ENCODE measurements around the gene OR4D1.
"Not testable (repeated sequence)": the region's sequence is repeated elsewhere in the genome, so short reads cannot be mapped to it uniquely, and the experiment has no call there.

The OR4D1 gene

DNA sequence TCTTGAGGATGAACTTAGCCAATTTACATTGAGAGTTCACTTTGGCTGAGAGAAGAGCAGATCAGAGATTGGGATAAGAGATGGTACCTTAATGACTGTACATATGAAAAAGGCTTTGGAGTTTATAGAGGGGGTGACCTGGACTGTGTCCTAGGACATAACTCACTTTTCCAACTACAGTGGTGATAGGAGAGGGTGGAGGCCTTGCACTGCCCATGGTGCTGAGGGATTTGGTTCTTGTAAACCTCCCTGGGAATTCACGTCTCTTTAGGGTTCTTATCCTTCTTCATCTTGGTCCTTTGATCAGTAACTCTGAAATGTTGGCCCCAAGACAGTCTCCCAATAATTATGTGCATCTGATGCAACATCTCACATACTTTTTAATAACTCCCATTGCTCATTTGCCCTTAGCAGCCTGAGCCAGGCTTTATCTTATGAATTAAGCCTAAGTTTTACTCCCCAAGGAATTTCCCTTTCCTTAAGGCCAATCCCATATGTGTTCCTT lies at the start of gene OR4D1:
TSS of gene OR4D1 (plus strand) at position 455 of the 505 bp plus-strand sequence. CDS start 6,770 bp downstream, outside the sequence.
- in situ Hi-C loops (cut with MboI; ENCODE audit: low sequenced_read_pairs): no loop called here

DNA sequence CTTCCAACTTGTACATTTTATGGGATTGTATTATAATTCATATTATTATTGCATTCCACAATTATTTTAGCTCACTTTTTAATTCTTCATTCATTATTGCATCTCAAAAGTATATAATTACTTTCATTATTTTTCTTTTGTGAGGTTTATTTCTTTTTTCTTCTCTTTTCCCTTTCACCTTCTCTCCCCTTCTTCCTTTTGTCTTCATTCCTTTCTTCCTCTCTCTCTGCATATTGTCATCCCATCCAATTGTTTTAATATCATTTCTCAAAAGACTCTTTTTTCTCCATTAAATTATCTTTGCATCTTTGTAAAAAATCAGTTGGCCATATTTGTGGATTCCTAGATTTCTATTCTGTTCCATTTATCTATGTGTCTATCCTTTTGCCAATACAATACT lies 47.7 kb upstream of the OR4D1 start:
- in situ Hi-C loops (cut with MboI; ENCODE audit: low sequenced_read_pairs): no loop called here

DNA sequence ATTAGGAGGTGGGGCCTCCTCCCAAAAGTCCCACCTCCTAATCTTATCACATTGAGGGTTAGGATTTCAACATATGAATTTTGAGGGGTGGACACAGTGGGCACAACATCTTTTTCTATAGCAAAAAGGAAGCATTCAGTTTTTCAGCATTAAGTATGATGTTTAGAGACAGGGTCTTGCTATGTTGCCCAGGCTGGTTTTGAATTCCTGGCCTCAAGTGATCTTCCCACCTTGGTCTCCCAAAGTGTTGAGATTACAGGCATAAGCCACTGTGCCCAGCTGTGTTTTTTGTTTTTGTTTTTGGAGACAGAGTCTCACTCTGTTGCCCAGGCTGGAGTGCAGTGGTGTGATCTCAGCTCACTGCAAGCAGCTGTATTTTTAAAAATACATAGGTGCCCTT lies 46.3 kb upstream of the OR4D1 start:
- in situ Hi-C loops (cut with MboI; ENCODE audit: low sequenced_read_pairs): not testable (repeated sequence)

DNA sequence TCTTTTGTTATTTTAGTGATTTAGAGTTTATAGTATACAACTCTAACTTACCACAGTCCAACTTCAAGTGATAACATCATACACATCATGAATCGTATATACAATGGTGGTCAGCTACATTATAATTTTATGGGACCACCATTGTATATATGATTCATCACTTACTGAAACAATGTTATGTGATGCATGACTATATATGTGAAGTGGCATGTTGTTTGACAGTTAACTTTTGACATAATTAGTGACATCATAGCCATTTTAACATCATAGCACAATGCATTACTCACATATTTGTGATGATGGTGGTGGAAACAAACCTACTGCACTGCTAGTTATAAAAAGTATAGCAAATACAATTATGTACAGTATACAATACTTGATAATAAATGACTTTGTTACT lies 43.1 kb upstream of the OR4D1 start:
- in situ Hi-C loops (cut with MboI; ENCODE audit: low sequenced_read_pairs): no loop called here

DNA sequence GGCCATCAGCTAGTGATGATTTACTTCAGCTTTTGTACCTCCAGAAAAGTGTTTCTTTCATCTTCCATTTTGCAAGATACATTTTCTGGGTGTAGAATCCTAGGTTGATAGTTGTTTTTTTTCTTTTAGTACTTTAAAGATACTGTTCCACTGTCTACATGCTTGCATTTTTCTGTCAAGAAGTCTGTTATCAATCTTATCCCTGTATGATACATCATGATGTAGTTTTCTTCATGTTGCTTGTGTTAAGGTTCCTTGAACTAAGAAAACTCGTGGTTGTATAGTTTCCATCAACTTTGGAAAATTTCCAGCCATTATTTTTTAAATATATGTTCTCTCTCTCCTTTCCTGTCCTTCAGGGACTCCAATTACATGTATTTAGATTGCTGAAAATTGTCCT lies 40.9 kb upstream of the OR4D1 start:
- in situ Hi-C loops (cut with MboI; ENCODE audit: low sequenced_read_pairs): no loop called here

DNA sequence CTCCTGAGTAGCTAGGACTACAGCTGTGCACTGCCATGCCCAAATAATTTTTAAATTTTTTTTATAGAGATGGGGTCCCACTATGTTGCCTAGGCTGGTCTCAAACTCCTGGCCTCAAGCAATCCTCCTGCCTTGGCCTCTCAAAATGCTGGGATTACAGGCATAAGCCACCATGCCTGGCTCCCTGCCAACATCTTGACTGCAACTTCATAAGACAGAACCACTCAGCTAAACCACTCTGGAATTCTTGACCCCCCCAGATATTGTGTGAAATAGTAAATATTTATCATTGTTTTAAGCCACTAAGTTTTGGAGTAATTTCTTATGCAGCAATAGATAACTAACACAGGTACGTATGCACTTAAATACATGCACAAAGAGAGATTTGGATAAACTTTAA lies 39.0 kb upstream of the OR4D1 start:
- in situ Hi-C loops (cut with MboI; ENCODE audit: low sequenced_read_pairs): no loop called here

DNA sequence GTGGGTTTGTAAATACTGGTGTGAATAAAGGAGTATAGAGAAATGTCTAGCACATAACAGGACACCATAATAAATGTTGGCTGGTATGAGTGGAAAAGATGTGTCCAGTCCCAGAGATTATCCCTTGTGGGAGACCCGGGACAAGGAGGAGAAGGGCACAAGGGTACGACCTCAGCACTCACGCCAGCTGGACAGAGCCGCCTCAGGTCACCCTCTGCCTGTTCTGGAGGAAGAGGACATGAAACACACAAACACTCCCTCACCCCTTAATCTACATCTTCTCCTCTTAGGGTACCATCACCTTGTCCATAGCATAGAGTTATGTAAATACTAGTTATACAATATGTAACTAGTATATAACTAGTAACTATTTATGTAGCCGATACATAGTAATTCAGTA lies 38.2 kb upstream of the OR4D1 start:
- in situ Hi-C loops (cut with MboI; ENCODE audit: low sequenced_read_pairs): no loop called here

DNA sequence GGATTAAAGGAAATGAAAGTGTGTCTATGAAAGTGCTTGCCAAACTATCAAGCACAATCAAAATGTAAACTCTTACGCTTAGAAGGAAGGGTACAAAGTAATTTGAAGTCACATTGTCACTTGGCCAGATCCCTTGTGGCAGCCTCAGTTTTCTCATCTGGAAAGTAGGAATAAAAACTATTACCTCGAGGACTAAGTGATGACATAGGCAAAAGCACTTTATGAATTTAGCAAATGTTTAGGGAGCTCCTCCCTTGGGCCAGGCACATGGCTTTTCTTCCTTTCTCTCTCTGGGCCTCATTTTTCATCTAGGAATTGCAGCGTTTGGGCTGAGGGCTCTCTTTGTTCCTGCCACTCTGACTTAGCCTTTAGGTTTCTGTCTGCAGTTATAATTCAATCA lies 36.5 kb upstream of the OR4D1 start:
- in situ Hi-C loops (cut with MboI; ENCODE audit: low sequenced_read_pairs): no loop called here

DNA sequence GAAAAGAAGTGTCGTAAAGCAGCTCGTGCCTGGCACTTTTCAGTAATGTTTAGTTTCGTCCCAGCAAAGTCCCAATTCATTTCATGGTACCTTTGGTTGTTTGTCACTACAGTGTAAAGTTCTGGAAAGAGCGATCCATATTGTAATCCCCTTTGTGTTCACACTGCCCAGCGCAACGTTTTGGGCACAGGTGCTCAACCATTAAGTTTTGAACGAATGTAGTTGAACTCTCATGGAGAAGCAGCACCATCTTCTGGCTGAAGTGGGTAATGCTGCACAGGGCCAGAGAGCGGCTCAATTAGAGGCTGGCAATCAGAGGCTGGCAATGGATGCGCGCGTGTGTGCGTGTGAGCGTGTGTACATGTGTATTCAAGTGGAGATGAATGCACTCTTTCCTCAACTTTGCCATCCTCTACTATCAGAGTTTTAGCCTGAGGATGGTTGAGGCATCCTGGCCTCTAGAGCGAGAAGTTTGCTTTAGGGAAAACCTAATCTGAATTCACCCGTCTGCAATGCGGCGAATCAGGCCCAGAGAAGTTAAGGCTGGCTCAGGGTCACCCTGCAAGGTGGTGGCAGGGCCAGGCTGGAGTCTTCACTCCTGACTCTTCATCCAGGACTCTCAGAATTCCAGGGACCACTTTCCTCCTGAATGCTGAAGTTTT lies 35.1 kb upstream of the OR4D1 start:
- in situ Hi-C loops (cut with MboI; ENCODE audit: low sequenced_read_pairs): no loop called here

DNA sequence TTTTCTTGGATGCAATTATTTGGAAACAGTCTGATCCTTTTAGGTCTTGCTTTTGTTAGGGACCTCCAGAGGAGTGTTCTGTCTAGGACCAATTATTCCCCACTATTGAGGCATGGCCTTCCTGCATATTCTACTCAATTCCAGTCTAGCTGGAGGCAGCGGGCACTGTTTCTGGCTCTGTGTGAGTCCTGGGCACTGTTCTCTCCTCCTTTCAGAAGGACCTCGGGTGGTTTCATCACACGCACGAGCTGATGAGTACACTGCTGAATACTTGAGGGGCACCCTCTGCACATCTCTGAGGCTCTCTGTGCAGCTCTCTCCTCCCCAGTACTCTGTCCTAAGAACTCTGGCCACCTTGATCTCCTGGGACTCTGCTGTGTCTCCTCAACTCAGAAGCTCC lies 34.2 kb upstream of the OR4D1 start:
- in situ Hi-C loops (cut with MboI; ENCODE audit: low sequenced_read_pairs): no loop called here

DNA sequence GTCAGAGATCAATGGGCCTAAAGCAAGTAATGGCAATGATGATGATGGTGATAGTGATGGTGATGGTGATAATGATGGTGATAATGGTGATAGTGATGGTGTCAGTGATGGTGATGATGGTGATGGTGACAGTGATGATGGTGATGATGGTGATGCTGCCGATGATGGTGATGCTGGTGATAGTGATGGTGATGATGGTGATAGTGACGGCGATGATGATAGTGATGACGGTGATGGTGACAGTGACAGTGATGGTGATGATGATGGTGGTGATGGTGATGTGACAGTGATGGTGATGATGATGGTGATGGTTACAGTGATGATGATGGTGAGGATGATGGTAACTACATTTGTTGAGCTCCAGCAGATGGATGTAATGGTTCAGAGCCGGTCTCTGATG lies 30.8 kb upstream of the OR4D1 start:
- in situ Hi-C loops (cut with MboI; ENCODE audit: low sequenced_read_pairs): no loop called here

DNA sequence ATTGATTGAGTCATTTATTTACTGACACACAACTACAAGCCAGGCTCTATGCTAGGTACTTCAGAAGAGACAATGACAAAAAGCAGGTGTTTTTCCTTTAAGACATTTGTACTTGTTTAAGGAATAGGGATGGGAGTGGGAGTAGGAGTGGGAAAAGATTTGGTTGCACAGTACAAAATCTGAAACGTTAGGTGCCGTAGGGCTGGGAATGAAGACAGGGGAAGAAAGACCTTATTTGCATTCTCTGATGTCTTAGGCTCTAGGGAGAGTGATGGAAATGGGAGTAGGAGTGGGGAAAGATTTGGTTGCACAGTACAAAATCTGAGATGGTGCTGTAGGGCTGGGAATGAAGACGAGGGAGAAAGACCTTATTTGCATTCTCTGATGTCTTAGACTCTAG lies 28.7 kb upstream of the OR4D1 start:
- in situ Hi-C loops (cut with MboI; ENCODE audit: low sequenced_read_pairs): no loop called here

DNA sequence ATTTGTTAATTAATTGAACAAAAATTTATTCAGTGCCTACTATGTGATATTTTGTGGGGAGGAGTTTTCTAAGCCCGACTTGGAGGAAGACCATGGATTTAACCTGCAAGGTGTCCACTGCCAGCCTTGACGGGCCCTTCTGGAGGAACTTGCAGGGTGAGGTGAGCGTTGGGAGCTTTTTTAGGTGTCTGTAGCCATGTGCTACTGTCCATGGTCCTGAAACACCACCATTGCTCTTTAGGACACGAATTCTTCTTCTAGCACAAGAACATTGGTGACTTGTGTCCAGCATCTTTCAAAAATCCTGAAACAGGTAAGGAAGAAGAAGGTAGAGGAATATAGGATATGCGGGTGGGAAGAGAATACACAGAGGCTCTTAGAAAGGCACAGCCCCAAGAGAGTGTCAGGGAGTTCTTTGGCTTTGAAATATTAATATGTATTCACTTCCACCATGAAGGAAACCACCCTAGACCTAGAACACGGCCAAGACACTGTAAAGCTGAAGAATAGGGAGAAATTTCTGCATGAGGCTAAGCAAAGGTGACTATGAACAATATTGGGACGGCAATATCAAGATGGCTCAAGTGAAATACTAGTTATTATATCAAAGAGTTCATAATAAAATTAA lies 27.9 kb upstream of the OR4D1 start:
- in situ Hi-C loops (cut with MboI; ENCODE audit: low sequenced_read_pairs): no loop called here

DNA sequence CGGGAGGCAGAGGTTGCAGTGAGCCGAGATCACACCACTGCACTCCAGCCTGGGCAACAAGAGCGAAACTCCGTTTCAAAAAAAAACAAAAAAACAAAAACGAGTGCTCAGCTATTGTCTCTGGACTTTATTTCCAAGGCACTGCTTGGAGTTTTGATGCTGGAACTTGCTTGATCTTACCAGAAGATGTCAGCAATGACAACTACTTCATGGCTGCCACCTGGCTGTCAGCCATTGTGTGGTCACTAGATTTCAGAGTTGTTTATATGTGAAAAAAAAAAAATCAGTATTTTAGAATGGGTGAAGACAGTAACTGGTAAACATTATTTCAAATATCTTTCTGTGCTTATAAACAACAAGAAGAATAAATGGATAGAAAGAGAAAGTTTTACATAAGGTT lies 26.3 kb upstream of the OR4D1 start:
- in situ Hi-C loops (cut with MboI; ENCODE audit: low sequenced_read_pairs): no loop called here

DNA sequence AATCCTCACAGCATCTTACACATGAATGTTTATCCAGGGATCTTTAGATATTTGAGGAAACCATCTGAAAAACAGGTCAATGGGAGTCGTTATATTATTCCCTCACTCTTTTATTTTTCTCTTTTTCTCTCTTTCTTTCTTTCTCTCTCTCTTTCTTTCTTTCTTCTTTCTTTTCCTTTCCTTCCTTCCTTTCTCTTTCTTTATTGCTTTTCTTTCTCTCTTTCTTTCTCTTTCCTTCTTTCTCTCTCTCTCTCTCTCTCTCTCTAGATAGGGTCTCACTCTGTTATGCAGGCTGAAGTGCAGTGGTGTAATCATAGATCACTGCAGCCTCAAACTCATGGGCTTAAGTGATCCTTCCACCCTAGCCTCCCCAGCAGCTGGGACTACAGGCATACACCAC lies 20.3 kb upstream of the OR4D1 start:
- in situ Hi-C loops (cut with MboI; ENCODE audit: low sequenced_read_pairs): no loop called here

DNA sequence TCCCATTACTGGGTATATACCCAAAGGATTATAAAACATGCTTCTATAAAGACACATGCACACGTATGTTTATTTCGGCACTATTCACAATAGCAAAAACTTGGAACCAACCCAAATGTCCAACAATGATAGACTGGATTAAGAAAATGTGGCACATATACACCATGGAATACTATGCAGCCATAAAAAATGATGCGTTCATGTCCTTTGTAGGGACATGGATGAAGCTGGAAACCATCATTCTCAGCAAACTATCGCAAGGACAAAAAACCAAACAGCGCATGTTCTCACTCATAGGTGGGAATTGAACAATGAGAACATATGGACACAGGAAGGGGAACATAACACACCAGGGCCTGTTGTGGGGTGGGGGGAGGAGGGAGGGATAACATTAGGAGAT lies 15.5 kb upstream of the OR4D1 start:
- in situ Hi-C loops (cut with MboI; ENCODE audit: low sequenced_read_pairs): not testable (repeated sequence)

DNA sequence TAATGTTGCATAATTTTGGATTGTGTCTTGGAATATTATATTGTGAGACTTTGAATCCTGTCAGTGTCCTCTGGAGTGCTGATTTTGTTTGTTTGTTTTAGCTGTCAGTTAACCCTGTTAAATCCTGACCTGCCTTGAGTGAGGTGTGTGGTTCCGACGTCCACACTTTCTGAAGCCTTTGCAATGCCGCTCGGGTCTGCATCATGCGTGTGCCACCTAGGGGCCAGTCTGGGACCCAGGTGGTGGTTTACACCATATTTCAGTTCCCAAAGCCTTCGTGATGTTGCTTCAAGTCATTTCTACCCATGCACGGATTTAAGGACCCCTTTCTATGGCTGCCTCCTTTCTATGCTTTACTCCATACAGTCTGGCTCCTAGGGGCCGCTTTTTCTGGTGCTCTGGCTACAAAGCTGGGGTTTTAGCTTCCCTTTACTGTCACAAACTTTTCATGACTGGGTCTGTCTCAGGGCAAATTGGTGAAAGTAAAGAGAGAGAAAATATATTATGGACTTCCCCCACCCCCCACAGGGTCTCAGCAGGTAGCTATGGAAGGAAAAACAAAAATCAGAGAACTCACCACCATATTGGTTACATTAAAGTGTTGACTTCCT lies 11.4 kb upstream of the OR4D1 start:
- in situ Hi-C loops (cut with MboI; ENCODE audit: low sequenced_read_pairs): no loop called here

DNA sequence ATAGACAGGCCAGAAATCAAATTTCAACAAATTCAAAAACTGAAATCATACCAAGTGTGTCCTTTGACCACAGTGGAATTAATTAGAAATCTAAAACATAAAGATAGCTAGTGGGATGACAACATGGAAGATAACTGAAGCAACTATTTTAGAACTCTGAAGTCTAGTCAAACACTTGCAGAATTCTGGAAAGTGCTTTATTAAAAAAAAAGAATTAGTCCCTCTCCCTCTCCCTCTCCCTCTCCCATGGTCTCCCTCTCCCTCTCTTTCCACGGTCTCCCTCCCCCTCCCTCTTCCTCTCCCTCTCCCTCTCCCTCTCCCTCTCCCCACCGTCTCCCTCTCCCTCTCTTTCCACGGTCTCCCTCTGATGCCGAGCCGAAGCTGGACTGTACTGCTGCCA lies 6.7 kb upstream of the OR4D1 start:
- in situ Hi-C loops (cut with MboI; ENCODE audit: low sequenced_read_pairs): no loop called here

DNA sequence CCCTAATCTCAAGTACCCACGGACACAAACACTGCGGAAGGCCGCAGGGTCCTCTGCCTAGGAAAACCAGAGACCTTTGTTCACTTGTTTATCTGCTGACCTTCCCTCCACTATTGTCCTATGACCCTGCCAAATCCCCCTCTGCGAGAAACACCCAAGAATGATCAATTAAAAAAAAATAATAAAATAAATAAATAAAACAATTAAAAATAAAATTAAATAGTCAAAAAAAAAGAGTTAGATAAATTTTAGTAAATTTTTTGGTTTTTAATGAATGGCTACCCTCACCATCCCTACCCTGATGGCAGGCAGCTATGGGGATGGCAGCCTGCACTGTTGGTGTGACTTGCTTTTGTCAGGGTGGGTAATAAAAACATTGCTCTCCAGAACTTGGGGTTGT lies 4.8 kb upstream of the OR4D1 start:
- in situ Hi-C loops (cut with MboI; ENCODE audit: low sequenced_read_pairs): not testable (repeated sequence)

DNA sequence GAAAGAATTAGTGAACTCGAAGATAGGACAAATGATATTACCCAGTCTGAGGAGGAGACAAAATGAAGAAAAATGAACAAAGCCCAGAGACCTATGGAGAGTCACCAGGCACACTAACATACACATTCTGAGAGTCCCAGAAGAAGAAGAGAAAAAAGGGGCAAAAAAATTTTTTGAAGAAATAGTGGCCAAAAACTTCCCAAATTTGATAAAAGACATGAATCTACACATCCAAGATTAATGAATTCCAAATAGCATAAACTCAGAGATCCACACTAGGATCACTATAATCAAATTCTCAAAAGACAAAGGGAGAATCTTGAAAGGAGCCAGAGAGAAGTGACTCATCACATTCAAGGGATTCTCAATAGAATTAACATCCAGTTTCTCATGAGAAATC lies 3.4 kb upstream of the OR4D1 start:
- in situ Hi-C loops (cut with MboI; ENCODE audit: low sequenced_read_pairs): no loop called here

DNA sequence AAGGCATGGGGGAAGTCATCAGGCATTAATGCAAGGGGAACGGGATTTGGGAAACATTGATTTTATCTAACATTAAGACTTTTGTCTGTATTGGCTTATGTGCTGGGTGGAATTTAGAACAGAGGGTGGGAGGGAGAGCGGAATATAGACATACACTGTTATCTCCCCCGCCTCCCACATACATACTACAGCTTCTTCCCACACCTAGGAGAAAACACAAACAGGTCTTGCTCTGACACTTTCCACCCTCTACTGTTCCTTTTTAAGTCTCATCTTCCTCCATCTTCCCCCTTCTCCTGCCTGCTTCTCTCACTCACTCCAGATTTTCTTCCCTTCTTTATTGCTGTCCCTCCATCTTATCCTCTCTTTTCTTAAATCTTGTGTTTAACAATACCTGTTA lies 425 bp downstream of the OR4D1 start:
- in situ Hi-C loops (cut with MboI; ENCODE audit: low sequenced_read_pairs): no loop called here

DNA sequence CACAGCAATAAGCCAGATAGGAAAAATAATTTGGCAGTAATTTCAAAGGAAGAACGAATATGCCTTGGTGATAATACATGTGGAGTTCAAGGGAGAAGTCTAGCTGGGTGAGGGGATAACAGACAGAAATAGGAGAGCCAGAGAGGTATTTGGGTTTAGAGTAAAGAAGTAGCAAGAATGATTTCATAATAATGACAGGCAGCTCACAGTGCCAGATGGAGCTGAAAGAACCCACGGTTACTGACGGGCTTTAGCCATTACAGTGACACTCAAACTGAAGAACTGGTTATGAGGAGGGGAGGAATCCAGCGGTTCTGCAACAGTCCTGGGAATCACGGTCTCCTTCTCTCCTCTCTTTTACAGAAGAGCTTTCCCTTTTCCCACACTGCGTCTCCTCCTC lies 2.2 kb downstream of the OR4D1 start:
- in situ Hi-C loops (cut with MboI; ENCODE audit: low sequenced_read_pairs): no loop called here
